Astrocyte (in vitro differentiated cells and primary cell): ENCODE results near the gene DLGAP4. TPM values are rescaled to one million over a fixed set of nuclear protein-coding genes. Genes with fewer than 3 reads are reported as not detected.

ENCODE experiments used
- DNase-seq: peaks from one replicate; pipeline ENCODE4 v3.0.0-alpha.2; 2010; ENCODE audit warnings: low read depth
- FAIRE-seq: peaks from 2 replicates; lab custom pipeline; 2011; peaks lifted over from hg19 to GRCh38; lab: Jason Lieb, UNC
- H2AFZ ChIP-seq: 2 replicates; pipeline ENCODE4 v1.6.0; 2012; ENCODE audit warnings: low read depth, low read length, inconsistent platforms
- H3K27ac ChIP-seq: 2 replicates; pipeline ENCODE4 v1.5.1; 2011; ENCODE audit warnings: low read depth, low read length, inconsistent platforms
- H3K27me3 ChIP-seq: 2 replicates; pipeline ENCODE4 v1.6.0; 2011; ENCODE audit warnings: low read length, inconsistent platforms; ENCODE audit not compliant: insufficient read depth
- H3K36me3 ChIP-seq: 2 replicates; pipeline ENCODE4 v1.5.1; 2011; ENCODE audit warnings: low read length, inconsistent platforms; ENCODE audit not compliant: insufficient read depth
- H3K4me1 ChIP-seq: 2 replicates; pipeline ENCODE4 v1.5.1; 2011; ENCODE audit warnings: low read length, inconsistent platforms; ENCODE audit not compliant: insufficient read depth
- H3K4me2 ChIP-seq: 2 replicates; pipeline ENCODE4 v1.6.0; 2012; ENCODE audit warnings: low read length, inconsistent platforms
- H3K4me3 ChIP-seq: 2 replicates; pipeline ENCODE4 v1.5.1; 2011; ENCODE audit warnings: low read depth, mild to moderate bottlenecking, low read length, inconsistent platforms; ENCODE audit not compliant: insufficient read depth
- H3K79me2 ChIP-seq: 2 replicates; pipeline ENCODE4 v1.6.0; 2012; ENCODE audit warnings: mild to moderate bottlenecking, low read length, inconsistent platforms; ENCODE audit not compliant: insufficient read depth
- H3K9ac ChIP-seq: 2 replicates; pipeline ENCODE4 v1.6.0; 2012; ENCODE audit warnings: mild to moderate bottlenecking, low read length, inconsistent platforms
- H3K9me3 ChIP-seq: 2 replicates; pipeline ENCODE4 v1.5.1; 2012; ENCODE audit warnings: low read depth, mild to moderate bottlenecking, low read length, inconsistent platforms; ENCODE audit not compliant: insufficient read depth
- H4K20me1 ChIP-seq: 2 replicates; pipeline ENCODE4 v1.6.0; 2012; ENCODE audit warnings: low read length, inconsistent platforms; ENCODE audit not compliant: insufficient read depth
- H3K27ac Mint-ChIP-seq: one replicate; pipeline ENCODE4 v1.8.0; 2021; ENCODE audit warnings: mild to moderate bottlenecking, mixed read lengths; ENCODE audit not compliant: unreplicated experiment
- H3K27me3 Mint-ChIP-seq: one replicate; pipeline ENCODE4 v1.8.0; 2021; ENCODE audit warnings: low read depth, mixed read lengths; ENCODE audit not compliant: unreplicated experiment
- H3K36me3 Mint-ChIP-seq: one replicate; pipeline ENCODE4 v1.8.0; 2021; ENCODE audit warnings: low read depth, mixed read lengths; ENCODE audit not compliant: unreplicated experiment
- H3K4me1 Mint-ChIP-seq: one replicate; pipeline ENCODE4 v1.8.0; 2021; ENCODE audit warnings: low read depth, mixed read lengths; ENCODE audit not compliant: unreplicated experiment
- H3K4me3 Mint-ChIP-seq: one replicate; pipeline ENCODE4 v1.8.0; 2021; ENCODE audit warnings: mild to moderate bottlenecking, moderate library complexity, mixed read lengths; ENCODE audit not compliant: unreplicated experiment
- H3K9me3 Mint-ChIP-seq: one replicate; pipeline ENCODE4 v1.8.0; 2021; ENCODE audit warnings: mild to moderate bottlenecking, mixed read lengths; ENCODE audit not compliant: unreplicated experiment
- EZH2 ChIP-seq: IDR thresholded peaks from 2 replicates; pipeline ENCODE4 v1.6.1; 2012; ENCODE audit warnings: mild to moderate bottlenecking, low read length, inconsistent platforms; ENCODE audit not compliant: insufficient read depth
- total RNA-seq: library from RNA; stranded (reverse); gene quantifications from 2 replicates; pipeline ENCODE4 v1.2.1, GENCODE V29; 2021
- TF ChIP-seq, protein P1 (sequence below): IDR thresholded peaks from 2 replicates; pipeline ENCODE4 v1.5.1; 2011; ENCODE audit warnings: low read depth, mild to moderate bottlenecking, inconsistent platforms, low read length, moderate library complexity; ENCODE audit not compliant: insufficient read depth

Gene DLGAP4
- total RNA-seq, 1 donor from 2014 or later = 135 TPM

DNA sequence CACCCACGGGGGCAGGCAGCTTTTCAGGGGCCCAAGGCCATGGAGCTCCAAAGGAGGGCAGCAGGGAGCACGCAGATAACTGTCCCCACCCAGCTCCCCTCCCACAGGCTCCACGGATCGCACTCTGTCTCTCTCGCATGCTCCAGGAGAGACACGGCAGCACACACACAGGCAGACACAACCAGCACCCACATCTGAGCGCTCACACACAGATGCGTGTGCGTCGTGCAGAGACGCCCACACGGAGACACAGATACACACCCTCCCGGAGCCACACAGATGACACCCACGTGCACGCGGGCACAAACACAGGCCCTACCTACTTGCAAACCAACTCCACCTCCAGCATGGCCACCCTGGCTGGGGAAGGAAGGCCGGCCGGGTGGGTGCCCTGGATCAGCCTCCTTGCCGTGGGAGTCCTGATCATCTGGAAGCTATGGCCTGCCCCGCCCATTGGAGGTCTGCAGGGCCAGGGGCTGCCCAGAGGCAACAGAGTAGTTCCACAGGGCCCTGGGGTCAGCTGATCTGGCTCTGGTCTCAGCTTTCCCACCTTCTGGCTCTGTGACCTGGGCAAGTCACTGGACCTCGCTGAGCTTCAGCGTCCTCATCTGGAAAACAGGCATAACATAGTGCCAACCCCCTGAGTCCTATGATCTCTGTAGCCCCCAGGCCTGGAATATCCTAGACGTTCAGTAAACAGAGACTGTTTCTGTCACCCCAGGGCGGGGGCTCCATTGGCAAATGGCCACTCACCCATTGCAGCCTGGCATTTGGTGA is 38.3 kb upstream of the DLGAP4 start:
- H3K9me3 ChIP-seq = no peaks in the 10 kb centered on the region
- no peak overlapping the region for H3K4me2 ChIP-seq
- no peak for DNase-seq
- no peak overlapping the region for H3K27ac ChIP-seq
- H3K9me3 Mint-ChIP-seq = no peaks in the 10 kb centered on the region
- H4K20me1 ChIP-seq = no peaks in the 10 kb centered on the region
- no peak overlapping the region for H3K4me3 ChIP-seq
- H3K4me1 Mint-ChIP-seq = peaks cover 7% of the 10 kb centered on the region
- no peaks in the 10 kb centered on the region for H3K79me2 ChIP-seq
- H3K9ac ChIP-seq = no peak overlapping the region
- H3K27ac Mint-ChIP-seq = no peak overlapping the region
- no peaks in the 10 kb centered on the region for H3K36me3 Mint-ChIP-seq
- TF ChIP-seq, protein P1, sequence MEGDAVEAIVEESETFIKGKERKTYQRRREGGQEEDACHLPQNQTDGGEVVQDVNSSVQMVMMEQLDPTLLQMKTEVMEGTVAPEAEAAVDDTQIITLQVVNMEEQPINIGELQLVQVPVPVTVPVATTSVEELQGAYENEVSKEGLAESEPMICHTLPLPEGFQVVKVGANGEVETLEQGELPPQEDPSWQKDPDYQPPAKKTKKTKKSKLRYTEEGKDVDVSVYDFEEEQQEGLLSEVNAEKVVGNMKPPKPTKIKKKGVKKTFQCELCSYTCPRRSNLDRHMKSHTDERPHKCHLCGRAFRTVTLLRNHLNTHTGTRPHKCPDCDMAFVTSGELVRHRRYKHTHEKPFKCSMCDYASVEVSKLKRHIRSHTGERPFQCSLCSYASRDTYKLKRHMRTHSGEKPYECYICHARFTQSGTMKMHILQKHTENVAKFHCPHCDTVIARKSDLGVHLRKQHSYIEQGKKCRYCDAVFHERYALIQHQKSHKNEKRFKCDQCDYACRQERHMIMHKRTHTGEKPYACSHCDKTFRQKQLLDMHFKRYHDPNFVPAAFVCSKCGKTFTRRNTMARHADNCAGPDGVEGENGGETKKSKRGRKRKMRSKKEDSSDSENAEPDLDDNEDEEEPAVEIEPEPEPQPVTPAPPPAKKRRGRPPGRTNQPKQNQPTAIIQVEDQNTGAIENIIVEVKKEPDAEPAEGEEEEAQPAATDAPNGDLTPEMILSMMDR = no peak
- no peak for TF ChIP-seq EZH2
- no peaks in the 10 kb centered on the region for H3K4me1 ChIP-seq
- H3K27me3 Mint-ChIP-seq = peaks cover 9% of the 10 kb centered on the region
- H3K27me3 ChIP-seq = no peaks in the 10 kb centered on the region
- no peak for FAIRE-seq
- H3K36me3 ChIP-seq = no peaks in the 10 kb centered on the region
- no peak overlapping the region for H2AFZ ChIP-seq
- H3K4me3 Mint-ChIP-seq = no peak overlapping the region

DNA sequence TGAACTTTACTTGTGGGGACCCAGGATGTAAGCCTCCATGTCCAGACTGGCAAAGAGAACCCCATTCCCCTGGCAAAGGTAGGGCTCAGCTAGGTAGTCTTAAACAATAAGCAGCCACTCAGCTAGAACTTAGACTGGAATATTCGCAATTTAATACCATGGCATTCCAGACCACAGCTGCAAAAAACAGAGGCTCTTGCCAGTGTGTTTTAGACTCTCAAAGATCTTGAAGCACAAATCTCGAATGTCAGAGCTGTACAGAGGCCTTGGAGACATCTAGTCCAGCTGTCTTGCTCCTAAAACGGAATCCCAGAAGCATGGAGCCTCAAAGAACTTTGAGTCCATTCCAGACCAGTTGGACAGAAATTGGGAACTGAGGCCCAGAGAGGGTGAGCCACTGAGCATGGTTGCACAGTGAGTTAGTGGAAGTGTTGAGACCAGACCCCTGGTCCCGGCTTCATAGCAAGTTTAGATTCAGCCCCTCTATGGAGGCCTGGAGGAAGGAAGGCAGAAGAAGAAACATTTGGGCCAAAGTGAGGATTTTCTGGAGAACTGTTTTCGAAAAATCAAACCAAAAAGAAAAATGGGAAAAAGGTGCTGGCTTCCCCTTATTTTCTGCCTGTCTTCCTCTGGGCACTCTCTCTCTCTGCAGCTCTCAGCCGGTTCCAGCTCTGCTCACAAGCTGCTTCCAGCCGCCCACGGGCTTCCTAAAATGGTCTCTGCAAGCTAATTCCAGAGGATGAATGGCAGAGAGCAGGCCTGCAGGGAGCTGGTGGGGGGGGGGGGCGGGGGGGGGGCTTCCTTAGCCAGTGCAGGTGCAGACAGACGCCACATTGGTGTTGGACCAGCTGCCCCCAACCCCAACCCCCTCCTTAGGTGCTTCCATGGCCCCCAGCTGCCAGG is 37.4 kb upstream of the DLGAP4 start:
- no peaks in the 10 kb centered on the region for H3K79me2 ChIP-seq
- no peaks in the 10 kb centered on the region for H3K4me1 ChIP-seq
- H3K27me3 ChIP-seq = peaks cover 3% of the 10 kb centered on the region
- Mint-ChIP-seq H3K4me3 (peak overlapping the region; percentile 62), H3K36me3 (no peaks in the 10 kb centered on the region), H3K27me3 (peaks cover 9% of the 10 kb centered on the region), H3K27ac (no peak overlapping the region), H3K4me1 (peaks cover 7% of the 10 kb centered on the region), H3K9me3 (no peaks in the 10 kb centered on the region)
- no peak overlapping the region for H3K27ac ChIP-seq
- no peak for FAIRE-seq
- no peak overlapping the region for H3K4me3 ChIP-seq
- TF ChIP-seq, protein P1 = no peak
- TF ChIP-seq EZH2 = no peak
- H3K9ac ChIP-seq = no peak overlapping the region
- no peaks in the 10 kb centered on the region for H4K20me1 ChIP-seq
- H3K4me2 ChIP-seq = no peak overlapping the region
- no peak overlapping the region for H2AFZ ChIP-seq
- no peaks in the 10 kb centered on the region for H3K9me3 ChIP-seq
- H3K36me3 ChIP-seq = no peaks in the 10 kb centered on the region
- DNase-seq = no peak
